Tibial nerve (tissue), 4 donors: ENCODE measurements around the gene CLASP1. TPM values are rescaled to one million over a fixed set of nuclear protein-coding genes. Genes with fewer than 3 reads are reported as not detected.
A peak's percentile ranks its signal among the peaks of the same experiment; 100 is the strongest.
"Not testable (repeated sequence)": the region's sequence is repeated elsewhere in the genome, so short reads cannot be mapped to it uniquely, and the experiment has no call there.

Source experiments
- DNase-seq, 2 donors: peaks; one replicate each; pipeline ENCODE4 v3.0.0-alpha.2; 2019; ENCODE audit warnings: low spot score in 2 of 2
- H3K27ac ChIP-seq, 4 donors: fragments of 200-600 bp; sonication (generic) in 3 of 4; one replicate each; pipeline ENCODE4 v1.5.1; 2017 to 2019; ENCODE audit warnings: mild to moderate bottlenecking in 1 of 4
- H3K27me3 ChIP-seq, 2 donors: fragments of 200-600 bp; sonication (generic) in 1 of 2; one replicate each; pipeline versions ENCODE4 v1.5.1 to v1.6.0; 2017 to 2019
- H3K36me3 ChIP-seq, 3 donors: fragments of 200-600 bp; sonication (generic); one replicate each; pipeline ENCODE4 v1.5.1; 2018 to 2019
- H3K4me1 ChIP-seq, 4 donors: fragments of 200-600 bp; sonication (generic) in 3 of 4; one replicate each; pipeline ENCODE4 v1.5.1; 2017 to 2019
- H3K4me3 ChIP-seq, 4 donors: fragments of 200-600 bp; sonication (generic) in 3 of 4; one replicate each; pipeline ENCODE4 v1.5.1; 2017 to 2019; ENCODE audit warnings: mild to moderate bottlenecking in 1 of 4, moderate library complexity in 1 of 4
- H3K9me3 ChIP-seq, 4 donors: fragments of 200-600 bp; sonication (generic) in 3 of 4; one replicate each; pipeline ENCODE4 v1.5.1; 2017 to 2019
- EP300 ChIP-seq, 2 donors: sonication (generic); formaldehyde crosslinking; IDR thresholded peaks; one replicate each; pipeline ENCODE4 v1.6.1; 2017; ENCODE audit warnings: antibody characterized with exemption in 2 of 2, mild to moderate bottlenecking in 1 of 2
- POLR2A ChIP-seq, 2 donors: fragments of 450-650 bp; IDR thresholded peaks; one replicate each; pipeline ENCODE4 v1.6.1; 2017; ENCODE audit warnings: antibody characterized with exemption in 2 of 2, mild to moderate bottlenecking in 2 of 2, moderate library complexity in 2 of 2
- WGBS, 2 donors: methylation state at CpG; one replicate each; pipeline ENCODE4 v1.1.5; 2018; 5-methylcytosine and 5-hydroxymethylcytosine counted together
- total RNA-seq, 4 donors: library from RNA; depleted of rRNA; stranded (reverse); fragments of >200 nt; gene quantifications; one replicate each; pipeline ENCODE4 v1.1.0, GENCODE V29; 2016
- TF ChIP-seq, protein P1 (sequence below), 5 experiments: fragments of 200-600 bp in 3 of 5; fragments of 450-650 bp in 2 of 5; sonication (generic) in 3 of 5; IDR thresholded peaks; one replicate each; pipeline ENCODE4 v1.5.1; 2016 to 2019; ENCODE audit warnings: antibody characterized with exemption in 5 of 5, mild to moderate bottlenecking in 3 of 5, moderate library complexity in 2 of 5

Gene CLASP1
- total RNA-seq, 4 donors from 2014 or later: 72.8 to 164 (median 88.6) TPM

DNA sequence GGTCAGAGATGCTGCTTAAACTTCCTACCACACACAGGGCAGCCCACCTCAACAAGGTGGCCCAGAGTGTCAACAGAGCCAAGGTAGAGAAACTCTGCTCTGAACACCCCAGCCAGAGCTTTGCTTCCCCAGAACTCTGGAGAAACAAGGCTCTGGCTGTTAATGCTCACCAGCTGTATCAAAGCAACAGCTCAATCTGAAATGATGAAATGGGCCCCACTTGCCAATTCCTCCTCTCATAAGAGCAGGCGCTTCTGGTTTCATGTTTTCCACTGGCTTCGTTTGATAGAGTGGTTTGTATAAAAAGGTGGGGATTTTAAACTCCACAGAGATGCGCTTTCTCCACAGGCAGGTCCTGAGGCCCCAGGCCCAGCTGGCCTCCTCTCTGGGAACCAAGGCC is 303.4 kb downstream of the CLASP1 start:
- TF ChIP-seq, protein P1, sequence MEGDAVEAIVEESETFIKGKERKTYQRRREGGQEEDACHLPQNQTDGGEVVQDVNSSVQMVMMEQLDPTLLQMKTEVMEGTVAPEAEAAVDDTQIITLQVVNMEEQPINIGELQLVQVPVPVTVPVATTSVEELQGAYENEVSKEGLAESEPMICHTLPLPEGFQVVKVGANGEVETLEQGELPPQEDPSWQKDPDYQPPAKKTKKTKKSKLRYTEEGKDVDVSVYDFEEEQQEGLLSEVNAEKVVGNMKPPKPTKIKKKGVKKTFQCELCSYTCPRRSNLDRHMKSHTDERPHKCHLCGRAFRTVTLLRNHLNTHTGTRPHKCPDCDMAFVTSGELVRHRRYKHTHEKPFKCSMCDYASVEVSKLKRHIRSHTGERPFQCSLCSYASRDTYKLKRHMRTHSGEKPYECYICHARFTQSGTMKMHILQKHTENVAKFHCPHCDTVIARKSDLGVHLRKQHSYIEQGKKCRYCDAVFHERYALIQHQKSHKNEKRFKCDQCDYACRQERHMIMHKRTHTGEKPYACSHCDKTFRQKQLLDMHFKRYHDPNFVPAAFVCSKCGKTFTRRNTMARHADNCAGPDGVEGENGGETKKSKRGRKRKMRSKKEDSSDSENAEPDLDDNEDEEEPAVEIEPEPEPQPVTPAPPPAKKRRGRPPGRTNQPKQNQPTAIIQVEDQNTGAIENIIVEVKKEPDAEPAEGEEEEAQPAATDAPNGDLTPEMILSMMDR (IDR thresholded peaks at IDR 0.05): no peak
- no peak for TF ChIP-seq EP300 (IDR thresholded peaks at IDR 0.05)
- no peak for TF ChIP-seq POLR2A (IDR thresholded peaks at IDR 0.05)
- Histone ChIP-seq H3K27ac (no peak overlapping the region), H3K4me1 (no peaks in the 10 kb centered on the region), H3K36me3 (peaks cover 0 to 96% (median 7%) of the 10 kb centered on the region in 3 donors), H3K27me3 (no peaks in the 10 kb centered on the region), H3K9me3 (no peaks in the 10 kb centered on the region), H3K4me3 (no peak overlapping the region)
- DNase-seq: peak in 1 of 2 donors; percentile 16
- WGBS, 2 donors: 86 to 93% methylated on average over 3 of the region's 3 CpGs

DNA sequence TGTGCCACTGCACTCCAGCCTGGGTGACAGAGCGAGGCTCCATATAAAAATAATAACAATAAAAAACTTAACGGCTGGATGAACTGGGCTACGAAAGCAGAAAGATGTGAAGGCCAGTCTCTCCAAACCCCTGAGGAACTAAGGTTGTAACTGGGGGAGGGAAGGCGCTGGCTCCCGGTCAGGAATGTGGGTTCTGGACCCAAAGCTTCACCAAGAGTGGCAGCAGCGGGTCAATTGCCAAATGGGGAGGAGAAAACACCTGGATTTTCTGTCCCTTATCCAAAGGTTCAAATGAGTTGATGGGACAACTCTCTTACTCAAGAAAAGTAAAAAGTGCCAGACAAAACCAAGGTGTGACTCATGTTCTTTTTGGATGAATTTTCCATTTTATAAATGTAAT is 304.2 kb downstream of the CLASP1 start:
- H3K27me3 ChIP-seq: no peaks in the 10 kb centered on the region

DNA sequence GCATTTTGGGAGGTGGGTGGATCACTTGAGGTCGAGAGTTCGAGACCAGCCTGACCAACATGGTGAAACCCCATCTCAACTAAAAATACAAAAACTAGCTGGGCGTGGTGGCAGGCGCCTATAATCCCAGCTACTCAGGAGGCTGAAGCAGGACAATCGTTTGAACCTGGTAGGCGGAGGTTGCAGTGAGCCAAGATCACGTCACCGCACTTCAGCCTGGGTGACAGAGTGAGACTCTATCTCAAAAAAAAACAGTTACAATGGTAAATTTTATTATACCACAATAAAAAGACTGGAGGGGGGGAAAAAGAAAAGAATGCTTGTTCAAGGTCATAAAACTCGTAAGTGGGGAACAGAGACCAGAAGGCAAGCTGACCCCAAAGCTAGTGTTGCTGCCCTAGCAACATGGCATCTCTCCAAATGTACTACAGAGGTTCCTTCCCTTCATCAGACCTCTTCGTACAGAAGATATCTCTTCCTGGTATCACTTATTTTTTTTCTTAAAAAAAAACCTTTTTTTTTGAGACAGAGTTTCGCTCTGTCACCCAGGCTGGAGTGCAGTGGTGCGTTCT is 305.3 kb downstream of the CLASP1 start:
- not testable (repeated sequence) for H3K9me3 ChIP-seq, H3K4me1 ChIP-seq, DNase-seq, H3K27me3 ChIP-seq, H3K4me3 ChIP-seq, H3K27ac ChIP-seq
- 79 to 87% methylated on average over 12 of the region's 12 CpGs for WGBS, 2 donors
- peaks cover 0 to 96% (median 7%) of the 10 kb centered on the region in 3 donors for H3K36me3 ChIP-seq

More for the DNA sequence above, 304.2 kb downstream of the CLASP1 start:
- 95 to 96% methylated on average over 6 of the region's 6 CpGs for WGBS, 2 donors
- peaks cover 0 to 96% (median 7%) of the 10 kb centered on the region in 3 donors for H3K36me3 ChIP-seq
- no peaks in the 10 kb centered on the region for H3K9me3 ChIP-seq
- no peak overlapping the region for H3K27ac ChIP-seq
- no peak for DNase-seq
- no peak overlapping the region for H3K4me3 ChIP-seq
- no peaks in the 10 kb centered on the region for H3K4me1 ChIP-seq
- TF ChIP-seq POLR2A (IDR thresholded peaks at IDR 0.05): no peak
- TF ChIP-seq EP300 (IDR thresholded peaks at IDR 0.05): no peak
- TF ChIP-seq, protein P1 (IDR thresholded peaks at IDR 0.05): no peak

DNA sequence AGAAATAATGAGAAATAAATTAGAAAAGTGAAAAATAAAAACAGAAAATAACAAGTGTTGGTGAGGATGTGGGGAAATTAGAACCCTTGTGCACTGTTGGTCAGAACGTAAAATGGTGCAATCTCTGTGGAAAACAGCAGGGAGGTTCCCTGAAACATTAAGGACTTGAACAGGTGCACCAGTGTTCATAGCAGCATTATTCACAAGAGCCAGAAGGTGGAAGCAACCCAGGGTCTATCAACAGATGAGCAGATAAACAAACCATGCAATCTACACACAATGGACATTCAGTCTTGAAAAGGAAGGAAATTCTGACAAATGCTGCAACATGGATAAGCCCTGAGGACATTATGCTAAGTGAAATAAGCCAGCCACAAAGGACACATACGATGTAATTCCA is 306.1 kb downstream of the CLASP1 start:
- Histone ChIP-seq H3K27me3 (no peaks in the 10 kb centered on the region), H3K9me3 (no peaks in the 10 kb centered on the region), H3K36me3 (peaks cover 0 to 96% (median 6%) of the 10 kb centered on the region in 3 donors), H3K27ac (no peak overlapping the region), H3K4me3 (no peak overlapping the region), H3K4me1 (no peaks in the 10 kb centered on the region)
- WGBS, 2 donors: 82 to 83% methylated on average over 2 of the region's 2 CpGs
- no peak for DNase-seq
- TF ChIP-seq, protein P1 (IDR thresholded peaks at IDR 0.05): no peak
- TF ChIP-seq EP300 (IDR thresholded peaks at IDR 0.05) (no peak), POLR2A (IDR thresholded peaks at IDR 0.05) (no peak)

DNA sequence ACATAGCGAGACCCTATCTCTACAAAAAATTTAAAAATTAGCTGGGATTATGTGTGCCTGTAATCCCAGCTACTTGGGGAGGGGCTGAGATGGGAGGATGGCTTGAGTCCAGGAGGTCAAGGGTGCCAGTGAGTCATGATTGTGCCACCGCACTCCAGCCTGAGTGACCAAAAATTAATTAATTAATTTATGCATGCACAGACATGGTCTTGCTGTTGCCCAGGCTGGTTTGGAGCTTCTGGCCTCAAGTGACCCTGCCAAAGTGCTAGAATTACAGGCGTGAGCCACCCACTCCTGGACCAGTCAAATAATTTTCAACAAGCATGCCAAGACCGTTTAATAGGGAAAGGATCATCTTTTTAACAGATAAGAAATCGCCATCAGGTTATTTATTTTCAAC is 306.5 kb downstream of the CLASP1 start:
- no peak for TF ChIP-seq POLR2A (IDR thresholded peaks at IDR 0.05)
- TF ChIP-seq EP300 (IDR thresholded peaks at IDR 0.05): no peak
- TF ChIP-seq, protein P1 (IDR thresholded peaks at IDR 0.05): no peak
- H3K9me3 ChIP-seq: no peaks in the 10 kb centered on the region
- H3K36me3 ChIP-seq: peaks cover 0 to 95% (median 4%) of the 10 kb centered on the region in 3 donors
- WGBS, 2 donors: 78 to 79% methylated on average over 5 of the region's 5 CpGs
- H3K4me1 ChIP-seq: no peaks in the 10 kb centered on the region
- no peak overlapping the region for H3K27ac ChIP-seq
- no peak for DNase-seq
- no peak overlapping the region for H3K4me3 ChIP-seq
- no peaks in the 10 kb centered on the region for H3K27me3 ChIP-seq
